HL-60/S4 treated with retinoic acid at 250 ng/mL for 4 days and 3 days (cell line): ENCODE data around the gene CEPT1.
"Not testable (repeated sequence)": the region's sequence is repeated elsewhere in the genome, so short reads cannot be mapped to it uniquely, and the experiment has no call there.

Source experiments
- in situ Hi-C: fragments of 300-500 bp; cut with MboI; formaldehyde crosslinking; loops from 2 replicates; pipeline ENCODE4 v1.7.0; 2022; ENCODE audit warnings: low sequenced_read_pairs

Gene CEPT1

GRCh38 chr1:111205714-111206050 is 65.7 kb downstream of the CEPT1 start:
- in situ Hi-C loops = no loop called here

GRCh38 chr1:111208921-111209320 is 68.9 kb downstream of the CEPT1 start:
- in situ Hi-C loops = no loop called here

- in situ Hi-C loops = no loop called here
Observed at GRCh38 chr1:111209622-111210021, 69.6 kb downstream of the CEPT1 start.

- in situ Hi-C loops = no loop called here
Observed at GRCh38 chr1:111211921-111212320, 71.9 kb downstream of the CEPT1 start.

- in situ Hi-C loops = no loop called here
Observed at GRCh38 chr1:111212634-111213335, 72.8 kb downstream of the CEPT1 start.

GRCh38 chr1:111213412-111213811 is 73.4 kb downstream of the CEPT1 start:
- in situ Hi-C loops = no loop called here

- in situ Hi-C loops = no loop called here
Observed at GRCh38 chr1:111214074-111214801, 74.2 kb downstream of the CEPT1 start.

- in situ Hi-C loops = no loop called here
Observed at GRCh38 chr1:111214884-111215283, 74.9 kb downstream of the CEPT1 start.

- in situ Hi-C loops = not testable (repeated sequence)
Observed at GRCh38 chr1:111215285-111215684, 75.3 kb downstream of the CEPT1 start.

- in situ Hi-C loops = no loop called here
Observed at GRCh38 chr1:111216751-111217150, 76.7 kb downstream of the CEPT1 start.

GRCh38 chr1:111217183-111217910 is 77.3 kb downstream of the CEPT1 start:
- in situ Hi-C loops = no loop called here

GRCh38 chr1:111218701-111219556 is 78.9 kb downstream of the CEPT1 start:
- in situ Hi-C loops = no loop called here

GRCh38 chr1:111219557-111220286 is 79.7 kb downstream of the CEPT1 start:
- in situ Hi-C loops = no loop called here

GRCh38 chr1:111220302-111220890 is 80.4 kb downstream of the CEPT1 start:
- in situ Hi-C loops = no loop called here

- in situ Hi-C loops = no loop called here
Observed at GRCh38 chr1:111221276-111221632, 81.2 kb downstream of the CEPT1 start.

GRCh38 chr1:111221633-111222291 is 81.7 kb downstream of the CEPT1 start:
- in situ Hi-C loops = no loop called here

GRCh38 chr1:111222308-111223125 is 82.5 kb downstream of the CEPT1 start:
- in situ Hi-C loops = no loop called here

GRCh38 chr1:111223126-111223685 is 83.2 kb downstream of the CEPT1 start:
- in situ Hi-C loops = no loop called here
